Measurements from ENCODE around the gene C8G.

The C8G gene

GRCh38 chr9:136972335-136972734 lies 27.3 kb downstream of the C8G start:
- no peak for DNase-seq

DNA sequence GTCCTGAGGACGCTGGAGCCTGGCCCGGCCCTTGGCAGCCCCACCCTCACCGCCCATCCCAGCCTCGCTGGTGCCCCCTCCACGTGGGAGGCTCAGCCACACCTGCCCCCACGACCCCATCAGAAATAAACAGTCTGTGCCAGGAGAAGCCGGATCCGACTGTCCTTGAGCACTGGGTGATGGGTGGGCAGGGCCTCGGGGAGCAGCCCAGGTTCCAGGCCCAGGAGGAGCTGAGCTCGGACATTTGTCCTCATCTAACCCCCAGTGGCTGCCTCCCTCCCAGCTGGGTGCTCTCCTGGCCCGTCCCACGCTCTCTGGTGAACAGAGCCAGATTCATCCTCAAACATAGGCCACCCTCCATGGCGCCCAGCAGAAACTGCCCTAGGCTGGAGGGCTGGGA lies 27.7 kb downstream of the C8G start:
- no peak for DNase-seq

GRCh38 chr9:136973618-136974617 lies 28.9 kb downstream of the C8G start:
- DNase-seq, result no peak

DNA sequence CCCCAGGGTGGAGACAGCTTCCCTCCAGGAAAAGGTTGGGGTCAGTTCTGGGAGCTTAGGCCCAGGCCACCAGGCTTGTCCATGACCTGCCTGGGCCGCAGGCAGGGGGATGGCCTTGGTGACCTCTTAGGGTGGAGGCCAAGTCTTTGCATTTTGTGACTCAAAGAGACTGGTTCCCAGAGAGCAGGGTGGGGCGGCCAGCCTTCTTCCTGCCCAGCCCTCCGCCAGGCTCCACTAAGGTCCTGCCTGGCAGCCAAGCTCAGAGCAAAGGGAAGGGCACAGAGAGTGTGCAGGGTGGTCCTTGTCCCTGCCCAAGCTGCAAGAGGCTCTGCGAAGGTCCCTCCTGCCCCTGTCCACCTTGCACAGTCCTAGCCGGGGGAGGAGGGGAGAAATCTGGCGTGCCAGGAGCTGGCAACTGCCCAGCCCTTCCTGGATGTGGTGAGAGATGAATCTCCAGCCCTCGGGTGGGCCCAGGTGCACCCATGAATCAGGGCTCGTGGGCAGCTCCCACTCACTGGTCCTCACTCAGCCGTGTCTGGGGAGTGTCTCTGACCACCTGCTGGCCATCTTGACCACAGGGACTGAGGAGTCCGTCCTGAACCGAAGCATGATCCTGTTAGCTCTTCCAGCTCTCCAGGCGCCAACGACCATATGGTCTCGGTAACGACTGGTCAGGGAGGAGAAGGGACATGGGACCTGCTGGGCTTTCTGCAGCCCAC lies 29.9 kb downstream of the C8G start:
- no peak for DNase-seq

DNA sequence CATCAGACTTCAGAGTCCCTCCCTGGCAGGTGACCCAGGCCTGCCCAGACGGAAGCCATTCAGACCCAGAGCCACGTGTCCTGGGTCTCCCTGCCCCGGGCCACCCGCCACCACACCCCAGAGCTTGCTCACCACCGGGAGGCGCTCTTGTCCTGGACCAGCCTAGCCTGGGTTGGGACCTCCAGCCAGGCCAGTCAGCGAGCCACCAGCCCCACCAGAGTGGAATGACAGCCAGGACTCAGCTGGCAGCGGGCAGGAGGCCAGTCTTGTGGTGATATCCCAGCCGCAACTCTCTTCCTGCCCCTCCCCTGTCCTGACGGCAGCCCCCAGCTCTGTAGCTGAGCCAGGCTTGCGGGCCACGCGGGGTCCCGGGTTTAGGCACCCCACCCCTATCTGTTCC lies 30.6 kb downstream of the C8G start:
- peak; percentile 14 for DNase-seq

GRCh38 chr9:136977223-136977622 lies 32.2 kb downstream of the C8G start, which contains the start of gene PTGDS:
Gene PTGDS (plus strand): TSS chr9:136977504. CDS start chr9:136977579, 75 bp downstream.
- no peak for DNase-seq

- no peak for DNase-seq
These were observed 32.6 kb downstream of the C8G start for GRCh38 chr9:136977649-136978072.

DNA sequence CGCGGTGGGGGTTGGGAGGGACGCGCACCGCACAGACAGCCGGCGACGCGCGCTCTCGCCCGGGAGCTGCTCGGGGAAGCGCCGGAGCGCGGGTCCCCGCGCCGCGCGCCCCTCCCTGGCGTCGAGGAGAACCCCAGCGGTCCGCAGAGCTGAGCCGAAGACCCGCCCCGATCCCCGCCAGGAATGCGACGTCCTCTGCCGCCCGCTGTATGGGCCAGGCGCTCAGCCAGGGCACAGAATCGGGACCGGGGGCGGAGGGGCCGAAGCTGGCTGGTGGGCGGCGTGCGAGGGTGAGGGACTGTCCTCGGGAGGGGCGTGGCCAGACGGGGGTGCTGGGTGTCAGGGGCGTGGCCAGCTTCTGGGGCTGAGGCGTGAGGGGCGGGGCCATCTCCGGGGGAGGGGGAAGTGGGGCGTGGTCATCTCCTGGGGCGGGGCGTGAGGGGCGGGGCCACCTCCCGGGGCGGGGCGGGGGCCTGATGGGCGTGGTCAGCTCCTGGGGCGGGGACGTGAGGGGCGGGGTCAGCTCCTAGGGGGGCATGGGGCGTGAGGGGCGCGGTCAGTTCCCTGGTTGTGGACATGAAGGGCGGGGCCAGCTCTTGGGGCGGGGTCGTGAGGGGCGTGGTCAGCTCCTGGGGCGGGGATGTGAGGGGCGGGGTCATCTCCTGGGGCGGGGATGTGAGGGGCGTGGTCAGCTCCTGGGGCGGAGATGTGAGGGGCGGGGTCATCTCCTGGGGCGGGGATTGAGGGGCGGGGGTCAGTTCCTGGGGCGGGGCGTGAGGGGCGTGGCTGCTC lies 33.2 kb downstream of the C8G start:
- peak; percentile 46 for DNase-seq

- no peak for DNase-seq
These were observed 34.0 kb downstream of the C8G start for GRCh38 chr9:136978865-136979544.

DNA sequence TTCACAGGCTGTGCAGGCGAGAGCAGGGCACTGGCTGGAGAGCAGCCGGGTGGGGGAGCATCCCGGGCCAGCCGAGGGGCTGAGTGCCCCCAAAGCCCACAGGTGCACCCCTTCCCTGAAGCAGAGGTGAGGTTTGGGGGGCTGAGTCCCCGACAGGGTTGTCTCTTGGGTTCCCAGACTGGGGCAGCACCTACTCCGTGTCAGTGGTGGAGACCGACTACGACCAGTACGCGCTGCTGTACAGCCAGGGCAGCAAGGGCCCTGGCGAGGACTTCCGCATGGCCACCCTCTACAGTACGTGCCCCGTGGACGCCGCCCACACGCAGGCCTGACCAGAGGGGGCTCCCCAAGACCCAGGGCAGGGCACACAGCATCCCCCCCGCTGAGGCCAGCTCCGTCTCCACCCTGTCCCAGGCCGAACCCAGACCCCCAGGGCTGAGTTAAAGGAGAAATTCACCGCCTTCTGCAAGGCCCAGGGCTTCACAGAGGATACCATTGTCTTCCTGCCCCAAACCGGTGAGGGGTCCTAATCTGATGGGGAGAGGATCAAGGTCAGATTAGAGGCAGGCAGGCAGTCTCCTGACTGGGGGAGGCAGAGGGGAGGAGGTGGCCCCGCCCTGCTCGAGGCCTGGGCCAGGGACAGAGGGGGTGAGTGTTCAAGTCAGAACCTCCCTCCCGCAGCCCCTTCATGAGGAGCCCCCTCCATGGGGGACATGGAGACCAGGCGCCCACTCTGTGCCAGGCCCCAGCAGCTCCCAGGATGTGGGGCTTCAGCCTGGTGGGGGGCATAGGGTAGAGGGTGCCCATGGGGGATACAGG lies 34.9 kb downstream of the C8G start:
- no peak for DNase-seq

GRCh38 chr9:136980669-136981478 lies 35.8 kb downstream of the C8G start:
- DNase-seq, result no peak

DNA sequence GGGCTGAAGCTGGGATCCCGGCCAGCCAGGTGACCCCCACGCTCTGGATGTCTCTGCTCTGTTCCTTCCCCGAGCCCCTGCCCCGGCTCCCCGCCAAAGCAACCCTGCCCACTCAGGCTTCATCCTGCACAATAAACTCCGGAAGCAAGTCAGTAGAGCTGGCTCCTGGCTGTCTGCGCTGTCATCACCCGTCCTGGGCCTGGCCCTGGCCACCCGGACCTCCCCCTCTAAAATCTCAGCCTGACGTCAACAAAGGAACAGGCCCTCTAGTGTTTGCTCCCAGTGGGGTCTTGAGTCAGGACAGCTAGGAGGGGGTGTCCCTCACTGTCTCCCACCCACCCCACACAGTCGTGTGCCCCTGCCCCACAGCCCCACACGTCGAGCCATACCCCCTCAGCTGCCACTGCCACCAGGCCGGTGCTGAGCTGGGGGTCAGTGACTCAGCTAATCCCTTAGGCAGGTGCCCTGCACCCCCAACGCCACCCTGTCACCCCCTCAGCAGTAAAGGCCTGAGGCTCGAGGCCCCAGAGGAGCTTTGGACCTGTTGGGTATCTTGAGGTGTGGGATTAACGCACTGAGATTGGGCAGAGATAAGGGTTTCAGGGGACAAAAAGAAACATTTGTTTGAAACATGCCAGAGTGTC lies 36.7 kb downstream of the C8G start:
- peak; percentile 14 for DNase-seq

DNA sequence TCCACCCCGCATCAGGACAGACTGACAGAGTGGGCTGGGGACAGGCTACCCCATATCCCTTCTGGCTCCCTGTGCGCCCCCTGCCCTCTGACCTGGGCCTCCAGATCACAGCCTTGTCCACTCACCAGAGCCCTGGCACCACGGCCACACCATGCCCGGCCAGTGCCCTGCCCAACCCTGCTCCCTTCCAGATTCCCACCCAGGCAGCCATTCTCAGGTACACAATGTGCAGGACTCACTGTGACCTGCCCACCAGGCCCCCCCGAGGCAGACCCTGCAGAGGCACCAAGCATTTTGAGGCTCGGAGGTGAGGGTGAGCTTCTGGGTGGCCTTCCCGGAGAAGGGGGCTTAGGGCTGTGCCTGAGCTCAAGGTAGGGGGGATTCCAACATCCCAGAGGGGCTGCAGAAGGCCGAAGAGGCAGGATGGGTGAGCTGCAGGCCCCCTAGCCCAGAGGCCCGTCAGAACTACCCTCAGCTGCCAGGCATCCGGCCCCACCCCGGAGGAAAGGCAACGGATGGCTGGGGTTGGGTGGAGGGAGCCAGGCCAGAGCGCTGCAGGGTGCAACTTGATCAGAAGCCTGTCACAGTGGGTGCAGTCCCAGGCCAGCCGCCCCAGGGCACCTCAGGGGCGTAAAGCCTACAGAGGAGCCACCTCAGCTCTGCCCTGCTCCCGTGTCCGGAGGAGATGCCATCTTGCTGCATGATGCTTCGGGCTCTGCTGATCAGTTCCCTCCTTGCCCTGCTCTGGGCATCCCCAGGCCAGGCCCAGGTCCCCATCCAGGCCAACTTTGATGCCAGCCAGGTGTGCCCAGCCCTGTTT lies 37.4 kb downstream of the C8G start, which contains the start of gene LCNL1:
LCNL1 (plus strand) TSS at position 762 of the 820 bp plus-strand sequence. CDS start 594 bp downstream, outside the sequence.
- no peak for DNase-seq

- no peak for DNase-seq
These were observed 38.1 kb downstream of the C8G start for GRCh38 chr9:136983167-136983566.

GRCh38 chr9:136983656-136984314 lies 38.7 kb downstream of the C8G start:
- DNase-seq, result no peak

GRCh38 chr9:136984464-136985026 lies 39.5 kb downstream of the C8G start:
- no peak for DNase-seq

- DNase-seq, result no peak
These were observed 40.1 kb downstream of the C8G start for GRCh38 chr9:136985027-136985602.

GRCh38 chr9:136985853-136986252 lies 40.8 kb downstream of the C8G start:
- DNase-seq, result no peak
